ENCODE results near the gene METTL18.
"Not testable (repeated sequence)": the region's sequence is repeated elsewhere in the genome, so short reads cannot be mapped to it uniquely, and the experiment has no call there.

The METTL18 gene

GRCh38 chr1:169824153-169824552 is 29.4 kb upstream of the METTL18 start:
- DNase-seq (ENCODE audit: low spot score), result no peak

GRCh38 chr1:169821500-169821899 is 26.8 kb upstream of the METTL18 start:
- no peak for DNase-seq (ENCODE audit: low spot score)
- no peak for TF ChIP-seq CTCF (IDR thresholded peaks at IDR 0.05; ENCODE audit: extremely low read depth, missing control alignments)

More at GRCh38 chr1:169824153-169824552, 29.4 kb upstream of the METTL18 start:
- no peak for TF ChIP-seq CTCF (IDR thresholded peaks at IDR 0.05; ENCODE audit: extremely low read depth, missing control alignments)

- no peak for DNase-seq (ENCODE audit: low spot score)
- TF ChIP-seq CTCF (IDR thresholded peaks at IDR 0.05; ENCODE audit: extremely low read depth, missing control alignments), result no peak
Measured at GRCh38 chr1:169816617-169817016, 21.9 kb upstream of the METTL18 start.

- TF ChIP-seq CTCF (IDR thresholded peaks at IDR 0.05; ENCODE audit: extremely low read depth, missing control alignments), result no peak
Measured at GRCh38 chr1:169814265-169814664, 19.6 kb upstream of the METTL18 start.

GRCh38 chr1:169812131-169812530 is 17.4 kb upstream of the METTL18 start:
- TF ChIP-seq CTCF (IDR thresholded peaks at IDR 0.05; ENCODE audit: extremely low read depth, missing control alignments), result no peak
- no peak for DNase-seq (ENCODE audit: low spot score)

More at GRCh38 chr1:169814265-169814664, 19.6 kb upstream of the METTL18 start:
- no peak for DNase-seq (ENCODE audit: low spot score)

GRCh38 chr1:169811418-169812035 is 16.8 kb upstream of the METTL18 start:
- DNase-seq (ENCODE audit: low spot score), result not testable (repeated sequence)

- peak; percentile 28 for DNase-seq (ENCODE audit: low spot score)
- no peak for TF ChIP-seq CTCF (IDR thresholded peaks at IDR 0.05; ENCODE audit: extremely low read depth, missing control alignments)
Measured at GRCh38 chr1:169809370-169810095, 14.8 kb upstream of the METTL18 start.

GRCh38 chr1:169804941-169805340 is 10.2 kb upstream of the METTL18 start:
- no peak for TF ChIP-seq CTCF (IDR thresholded peaks at IDR 0.05; ENCODE audit: extremely low read depth, missing control alignments)
- DNase-seq (ENCODE audit: low spot score), result no peak

Measured in GM20000 (cell line).